HAP-1 (cell line): ENCODE measurements around the gene GTPBP1.

ENCODE experiments used
- DNase-seq, 2 experiments: peaks; one replicate each; pipeline ENCODE4 v3.0.0-alpha.2; 2016 to 2020; ENCODE audit warnings: low spot score in 2 of 2
- H3K27me3 ChIP-seq: fragments of 250-450 bp; sonication (Bioruptor Pico); 2 replicates; pipeline ENCODE4 v1.5.1; 2020; ENCODE audit warnings: low read depth, mild to moderate bottlenecking, moderate library complexity
- H3K36me3 ChIP-seq: fragments of 250-450 bp; sonication (Bioruptor Pico); replicated peaks from 2 replicates; pipeline ENCODE4 v1.5.1; 2020; ENCODE audit warnings: mild to moderate bottlenecking
- H3K4me1 ChIP-seq: fragments of 250-450 bp; sonication (Bioruptor Pico); 2 replicates; pipeline ENCODE4 v1.5.1; 2020; ENCODE audit warnings: mild to moderate bottlenecking
- H3K4me3 ChIP-seq: fragments of 250-450 bp; sonication (Bioruptor Pico); 2 replicates; pipeline ENCODE4 v1.5.1; 2020; ENCODE audit warnings: mild to moderate bottlenecking, moderate library complexity
- H3K9me3 ChIP-seq: fragments of 250-450 bp; sonication (Bioruptor Pico); 2 replicates; pipeline ENCODE4 v1.5.1; 2020; ENCODE audit warnings: mild to moderate bottlenecking, moderate library complexity
- in situ Hi-C: fragments of 300-500 bp; cut with MboI; formaldehyde crosslinking; loops from 3 replicates; pipeline ENCODE4 v1.14.3; 2020; ENCODE audit warnings: low sequenced_read_pairs, inconsistent platforms, mixed read lengths

GTPBP1 gene

GRCh38 chr22:38710866-38711265 lies 5.1 kb downstream of the GTPBP1 start:
- in situ Hi-C loops, result no loop called here
- H3K4me3 ChIP-seq, result no peak overlapping the region

GRCh38 chr22:38712486-38713207 lies 6.9 kb downstream of the GTPBP1 start:
- Histone ChIP-seq H3K4me1 (peaks cover 2% of the 10 kb centered on the region; the same call in 1 of the 2 replicates), H3K4me3 (no peak overlapping the region), H3K27me3 (no peaks in the 10 kb centered on the region), H3K9me3 (no peaks in the 10 kb centered on the region), H3K36me3 (peaks cover 55% of the 10 kb centered on the region)
- no peak for DNase-seq
- in situ Hi-C loops, result no loop called here

More at GRCh38 chr22:38710866-38711265, 5.1 kb downstream of the GTPBP1 start:
- no peak for DNase-seq
- Histone ChIP-seq H3K27me3 (no peaks in the 10 kb centered on the region), H3K36me3 (peaks cover 40% of the 10 kb centered on the region), H3K9me3 (no peaks in the 10 kb centered on the region), H3K4me1 (peaks cover 9% of the 10 kb centered on the region)

GRCh38 chr22:38713921-38714320 lies 8.2 kb downstream of the GTPBP1 start:
- H3K4me1 ChIP-seq, result no peaks in the 10 kb centered on the region
- H3K36me3 ChIP-seq, result peaks cover 60% of the 10 kb centered on the region
- H3K4me3 ChIP-seq, result no peak overlapping the region
- DNase-seq, result peak in 1 of 2 experiments; percentile 7
- H3K9me3 ChIP-seq, result no peaks in the 10 kb centered on the region
- in situ Hi-C loops, result no loop called here
- H3K27me3 ChIP-seq, result no peaks in the 10 kb centered on the region

- Histone ChIP-seq H3K9me3 (no peaks in the 10 kb centered on the region), H3K27me3 (no peaks in the 10 kb centered on the region), H3K36me3 (peaks cover 53% of the 10 kb centered on the region), H3K4me1 (no peaks in the 10 kb centered on the region), H3K4me3 (no peak overlapping the region)
- in situ Hi-C loops, result no loop called here
- peak in 1 of 2 experiments; percentile 3 for DNase-seq
These were observed 9.5 kb downstream of the GTPBP1 start for GRCh38 chr22:38715176-38715764.

GRCh38 chr22:38715852-38716251 lies 10.1 kb downstream of the GTPBP1 start:
- H3K27me3 ChIP-seq, result no peaks in the 10 kb centered on the region
- no peaks in the 10 kb centered on the region for H3K4me1 ChIP-seq
- no peak for DNase-seq
- no peaks in the 10 kb centered on the region for H3K9me3 ChIP-seq
- peaks cover 52% of the 10 kb centered on the region for H3K36me3 ChIP-seq
- H3K4me3 ChIP-seq, result no peak overlapping the region
- in situ Hi-C loops, result no loop called here

- H3K36me3 ChIP-seq, result peaks cover 53% of the 10 kb centered on the region
- H3K27me3 ChIP-seq, result no peaks in the 10 kb centered on the region
- H3K9me3 ChIP-seq, result no peaks in the 10 kb centered on the region
- no peak overlapping the region for H3K4me3 ChIP-seq
- DNase-seq, result no peak
- in situ Hi-C loops, result no loop called here
- no peaks in the 10 kb centered on the region for H3K4me1 ChIP-seq
These were observed 10.5 kb downstream of the GTPBP1 start for GRCh38 chr22:38716271-38716670.

GRCh38 chr22:38716826-38717225 lies 11.1 kb downstream of the GTPBP1 start:
- Histone ChIP-seq H3K36me3 (peaks cover 54% of the 10 kb centered on the region), H3K9me3 (no peaks in the 10 kb centered on the region)

GRCh38 chr22:38717244-38717643 lies 11.5 kb downstream of the GTPBP1 start:
- no peaks in the 10 kb centered on the region for H3K9me3 ChIP-seq
- H3K27me3 ChIP-seq, result no peaks in the 10 kb centered on the region
- no peak for DNase-seq
- in situ Hi-C loops, result no loop called here
- no peak overlapping the region for H3K4me3 ChIP-seq
- peaks cover 57% of the 10 kb centered on the region for H3K36me3 ChIP-seq
- no peaks in the 10 kb centered on the region for H3K4me1 ChIP-seq

More at GRCh38 chr22:38716826-38717225, 11.1 kb downstream of the GTPBP1 start:
- Histone ChIP-seq H3K4me1 (no peaks in the 10 kb centered on the region), H3K27me3 (no peaks in the 10 kb centered on the region), H3K4me3 (no peak overlapping the region)
- DNase-seq, result no peak
- in situ Hi-C loops, result no loop called here

- DNase-seq, result peak in 1 of 2 experiments; percentile 48
- Histone ChIP-seq H3K4me3 (no peak overlapping the region), H3K27me3 (no peaks in the 10 kb centered on the region), H3K36me3 (peaks cover 61% of the 10 kb centered on the region), H3K4me1 (no peaks in the 10 kb centered on the region), H3K9me3 (no peaks in the 10 kb centered on the region)
- in situ Hi-C loops, result no loop called here
These were observed 12.7 kb downstream of the GTPBP1 start for GRCh38 chr22:38718414-38718813.

- H3K4me3 ChIP-seq, result no peak overlapping the region
- H3K4me1 ChIP-seq, result no peaks in the 10 kb centered on the region
- H3K27me3 ChIP-seq, result no peaks in the 10 kb centered on the region
- DNase-seq, result peak in 1 of 2 experiments; percentile 5
- no peaks in the 10 kb centered on the region for H3K9me3 ChIP-seq
- H3K36me3 ChIP-seq, result peaks cover 69% of the 10 kb centered on the region
- in situ Hi-C loops, result no loop called here
These were observed 13.5 kb downstream of the GTPBP1 start for GRCh38 chr22:38719196-38719595.

- H3K9me3 ChIP-seq, result no peaks in the 10 kb centered on the region
- in situ Hi-C loops, result no loop called here
- DNase-seq, result no peak
- H3K4me1 ChIP-seq, result no peaks in the 10 kb centered on the region
- no peak overlapping the region for H3K4me3 ChIP-seq
- H3K36me3 ChIP-seq, result peaks cover 77% of the 10 kb centered on the region
- H3K27me3 ChIP-seq, result no peaks in the 10 kb centered on the region
These were observed 14.6 kb downstream of the GTPBP1 start for GRCh38 chr22:38720350-38720749.

GRCh38 chr22:38721551-38721950 lies 15.8 kb downstream of the GTPBP1 start:
- no peaks in the 10 kb centered on the region for H3K9me3 ChIP-seq
- DNase-seq, result no peak
- peaks cover 82% of the 10 kb centered on the region for H3K36me3 ChIP-seq
- no peak overlapping the region for H3K4me3 ChIP-seq
- H3K27me3 ChIP-seq, result no peaks in the 10 kb centered on the region
- in situ Hi-C loops, result no loop called here
- H3K4me1 ChIP-seq, result no peaks in the 10 kb centered on the region

- no peak overlapping the region for H3K4me3 ChIP-seq
- no peaks in the 10 kb centered on the region for H3K9me3 ChIP-seq
- H3K36me3 ChIP-seq, result peaks cover 85% of the 10 kb centered on the region
- H3K4me1 ChIP-seq, result no peaks in the 10 kb centered on the region
- H3K27me3 ChIP-seq, result no peaks in the 10 kb centered on the region
- DNase-seq, result no peak
- in situ Hi-C loops, result no loop called here
These were observed 18.4 kb downstream of the GTPBP1 start for GRCh38 chr22:38724176-38724575.

GRCh38 chr22:38724926-38725571 lies 19.3 kb downstream of the GTPBP1 start:
- no peaks in the 10 kb centered on the region for H3K27me3 ChIP-seq
- in situ Hi-C loops, result no loop called here
- no peaks in the 10 kb centered on the region for H3K9me3 ChIP-seq
- H3K36me3 ChIP-seq, result peaks cover 93% of the 10 kb centered on the region
- H3K4me3 ChIP-seq, result no peak overlapping the region
- no peaks in the 10 kb centered on the region for H3K4me1 ChIP-seq
- DNase-seq, result peak; percentile 40 to 45
